ENCODE data around the gene CAMK1D.

GRCh38 chr10:12351447-12351846 is 2.1 kb downstream of the CAMK1D start:
- TF ChIP-seq, protein P1, sequence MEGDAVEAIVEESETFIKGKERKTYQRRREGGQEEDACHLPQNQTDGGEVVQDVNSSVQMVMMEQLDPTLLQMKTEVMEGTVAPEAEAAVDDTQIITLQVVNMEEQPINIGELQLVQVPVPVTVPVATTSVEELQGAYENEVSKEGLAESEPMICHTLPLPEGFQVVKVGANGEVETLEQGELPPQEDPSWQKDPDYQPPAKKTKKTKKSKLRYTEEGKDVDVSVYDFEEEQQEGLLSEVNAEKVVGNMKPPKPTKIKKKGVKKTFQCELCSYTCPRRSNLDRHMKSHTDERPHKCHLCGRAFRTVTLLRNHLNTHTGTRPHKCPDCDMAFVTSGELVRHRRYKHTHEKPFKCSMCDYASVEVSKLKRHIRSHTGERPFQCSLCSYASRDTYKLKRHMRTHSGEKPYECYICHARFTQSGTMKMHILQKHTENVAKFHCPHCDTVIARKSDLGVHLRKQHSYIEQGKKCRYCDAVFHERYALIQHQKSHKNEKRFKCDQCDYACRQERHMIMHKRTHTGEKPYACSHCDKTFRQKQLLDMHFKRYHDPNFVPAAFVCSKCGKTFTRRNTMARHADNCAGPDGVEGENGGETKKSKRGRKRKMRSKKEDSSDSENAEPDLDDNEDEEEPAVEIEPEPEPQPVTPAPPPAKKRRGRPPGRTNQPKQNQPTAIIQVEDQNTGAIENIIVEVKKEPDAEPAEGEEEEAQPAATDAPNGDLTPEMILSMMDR (IDR thresholded peaks at IDR 0.05 in 4 of 5, conservative IDR thresholded peaks at IDR 0.05 in 1 of 5): no peak
- TF ChIP-seq POLR2A (IDR thresholded peaks at IDR 0.05): no peak

All from gastrocnemius medialis (tissue), 4 donors.